ENCODE results near the gene CAMK4.

DNA sequence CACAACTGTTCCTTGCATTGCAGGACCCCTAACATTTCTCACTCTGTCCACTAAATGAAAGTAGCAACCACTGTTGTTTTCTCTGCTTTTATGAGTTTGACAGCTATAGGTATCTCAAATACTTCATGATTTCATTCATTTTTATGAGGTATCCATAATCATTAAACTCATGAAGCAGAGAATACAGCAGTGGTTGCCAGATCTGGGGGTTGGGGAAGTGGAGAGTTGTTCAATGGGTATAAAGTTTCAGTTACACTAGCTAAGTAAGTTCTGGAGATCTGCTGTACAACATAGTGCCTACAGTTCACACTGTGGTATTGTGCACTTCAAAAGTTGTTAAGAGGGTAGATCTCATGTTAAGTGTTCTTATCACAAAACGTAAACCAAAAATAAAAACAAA is 23.4 kb upstream of the CAMK4 start:
- TF ChIP-seq, protein P1, sequence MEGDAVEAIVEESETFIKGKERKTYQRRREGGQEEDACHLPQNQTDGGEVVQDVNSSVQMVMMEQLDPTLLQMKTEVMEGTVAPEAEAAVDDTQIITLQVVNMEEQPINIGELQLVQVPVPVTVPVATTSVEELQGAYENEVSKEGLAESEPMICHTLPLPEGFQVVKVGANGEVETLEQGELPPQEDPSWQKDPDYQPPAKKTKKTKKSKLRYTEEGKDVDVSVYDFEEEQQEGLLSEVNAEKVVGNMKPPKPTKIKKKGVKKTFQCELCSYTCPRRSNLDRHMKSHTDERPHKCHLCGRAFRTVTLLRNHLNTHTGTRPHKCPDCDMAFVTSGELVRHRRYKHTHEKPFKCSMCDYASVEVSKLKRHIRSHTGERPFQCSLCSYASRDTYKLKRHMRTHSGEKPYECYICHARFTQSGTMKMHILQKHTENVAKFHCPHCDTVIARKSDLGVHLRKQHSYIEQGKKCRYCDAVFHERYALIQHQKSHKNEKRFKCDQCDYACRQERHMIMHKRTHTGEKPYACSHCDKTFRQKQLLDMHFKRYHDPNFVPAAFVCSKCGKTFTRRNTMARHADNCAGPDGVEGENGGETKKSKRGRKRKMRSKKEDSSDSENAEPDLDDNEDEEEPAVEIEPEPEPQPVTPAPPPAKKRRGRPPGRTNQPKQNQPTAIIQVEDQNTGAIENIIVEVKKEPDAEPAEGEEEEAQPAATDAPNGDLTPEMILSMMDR (conservative IDR thresholded peaks at IDR 0.05; ENCODE audit: low read length): no peak
- TF ChIP-seq EZH2phosphoT487 (IDR thresholded peaks at IDR 0.05; ENCODE audit: borderline replicate concordance): no peak
